Posterior cingulate gyrus (tissue), 11 donors: ENCODE measurements around the gene CACNA2D2.

Experiments
- DNase-seq, 10 donors: peaks; one replicate each; pipeline versions ENCODE4 v3.0.0 to v3.0.0-alpha.2; 2020 to 2021; ENCODE audit warnings: mixed read lengths in 3 of 10
- intact Hi-C: fragments of 100-400 bp; cut with DNase I; formaldehyde crosslinking; loops from one replicate; pipeline ENCODE4 v1.15.1; 2023

The CACNA2D2 gene

DNA sequence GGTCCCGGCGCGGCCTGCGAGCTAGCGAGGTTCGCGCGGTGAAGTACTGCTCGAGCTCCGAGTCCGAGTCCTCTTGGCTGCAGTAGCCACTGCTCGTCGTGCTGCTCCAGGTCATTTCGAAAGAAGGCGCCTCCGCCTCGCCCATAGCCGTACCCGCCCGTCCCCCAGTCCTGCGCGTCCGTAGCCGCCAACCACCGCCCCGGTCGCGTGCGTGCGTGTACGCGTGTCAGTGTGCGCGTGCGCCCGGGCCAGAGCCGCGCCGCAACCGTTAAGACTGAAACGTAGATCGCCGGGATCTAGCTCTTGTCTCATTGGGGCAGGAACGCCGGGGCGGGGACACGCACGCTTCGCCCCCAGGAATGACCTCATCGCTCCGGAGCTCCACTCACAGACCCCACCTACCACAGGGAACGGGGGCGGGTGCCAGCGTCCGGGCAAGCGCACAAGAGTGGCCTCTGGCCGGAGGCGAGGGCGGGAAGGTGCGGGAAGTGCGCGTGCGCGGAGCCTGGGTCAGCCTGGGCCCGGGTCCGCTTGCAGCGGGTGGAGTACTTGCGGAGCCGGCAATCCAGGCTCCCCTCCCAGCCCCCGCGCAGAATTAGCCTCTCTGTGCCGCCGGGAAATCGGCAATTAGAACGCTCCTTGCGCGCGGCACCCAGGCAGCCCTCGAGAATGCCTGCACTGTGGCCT lies 166.1 kb downstream of the CACNA2D2 start:
- DNase-seq, result peak; percentile 95 to 100 (median 99)
- intact Hi-C loops, result no loop called here

DNA sequence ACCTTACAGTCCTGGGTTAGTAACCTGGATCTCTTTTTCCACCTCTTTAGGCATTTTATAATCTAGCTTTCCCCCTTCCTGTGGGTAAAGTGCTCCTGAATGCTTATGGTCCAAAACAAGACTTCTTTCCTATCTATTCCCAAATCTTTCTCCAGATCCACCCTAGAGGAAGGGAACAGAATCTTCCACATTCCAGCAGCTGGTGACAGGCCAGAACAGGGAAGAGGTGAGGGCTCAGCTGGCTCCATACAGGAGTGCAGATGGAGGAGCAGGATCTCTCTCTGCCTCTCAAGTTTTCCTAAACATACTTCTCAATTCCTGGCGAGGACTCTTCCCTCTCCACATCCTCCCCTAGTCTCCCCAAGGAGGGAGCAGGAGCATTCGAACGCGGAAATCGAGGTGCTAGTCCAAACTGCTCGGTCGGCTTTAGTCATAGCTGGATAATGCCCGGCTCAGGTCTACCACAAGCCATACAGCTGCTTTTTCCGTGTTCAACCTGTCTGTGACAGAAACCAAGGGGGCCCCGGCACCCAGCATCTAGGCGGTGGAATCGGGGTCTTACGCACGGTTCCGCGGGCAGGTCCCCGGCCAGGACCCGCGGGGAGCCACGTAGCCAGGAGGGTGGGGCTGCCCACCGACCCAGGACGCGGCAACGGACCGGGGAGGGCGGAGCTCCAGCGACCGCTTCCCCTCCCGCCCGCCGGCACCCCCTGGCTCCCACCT lies 166.8 kb downstream of the CACNA2D2 start:
- DNase-seq, result peak in 1 of 10 donors; percentile 88
- intact Hi-C loops, result no loop called here

DNA sequence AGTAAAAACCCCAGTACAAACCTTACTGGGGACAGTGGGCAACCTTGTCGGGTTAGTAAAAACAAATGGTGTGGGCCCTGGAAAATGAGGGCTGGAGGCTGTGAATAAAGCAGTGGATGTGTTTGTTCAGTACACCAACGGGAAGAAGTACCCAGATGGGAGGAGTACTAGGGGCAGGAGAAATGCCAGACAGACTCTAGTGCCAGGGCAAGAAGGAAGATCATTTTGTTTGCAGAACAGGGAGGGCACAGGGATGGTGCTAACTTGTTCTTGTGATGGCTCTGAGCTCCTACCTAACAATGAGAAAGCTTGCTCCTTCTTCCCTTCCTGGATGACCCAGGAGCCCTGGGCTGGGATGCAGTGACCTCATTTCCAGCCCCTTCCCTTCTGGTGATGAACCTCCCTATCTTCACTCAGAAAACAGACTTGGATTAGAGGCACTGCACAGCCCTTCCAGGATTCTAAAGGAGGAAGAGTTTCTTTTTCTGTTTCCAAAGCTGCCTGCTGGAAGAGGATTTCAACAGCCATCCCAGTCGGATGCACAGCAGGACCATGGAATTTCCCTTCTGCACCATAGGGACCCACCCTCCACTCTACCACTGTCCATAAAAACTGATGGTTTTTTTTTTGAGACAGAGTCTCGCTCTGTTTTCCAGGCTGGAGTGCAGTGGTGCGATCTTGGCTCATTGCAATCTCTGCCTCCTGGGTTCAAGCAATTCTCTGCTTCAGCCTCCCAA lies 168.9 kb downstream of the CACNA2D2 start:
- intact Hi-C loops, result no loop called here
- DNase-seq, result no peak

DNA sequence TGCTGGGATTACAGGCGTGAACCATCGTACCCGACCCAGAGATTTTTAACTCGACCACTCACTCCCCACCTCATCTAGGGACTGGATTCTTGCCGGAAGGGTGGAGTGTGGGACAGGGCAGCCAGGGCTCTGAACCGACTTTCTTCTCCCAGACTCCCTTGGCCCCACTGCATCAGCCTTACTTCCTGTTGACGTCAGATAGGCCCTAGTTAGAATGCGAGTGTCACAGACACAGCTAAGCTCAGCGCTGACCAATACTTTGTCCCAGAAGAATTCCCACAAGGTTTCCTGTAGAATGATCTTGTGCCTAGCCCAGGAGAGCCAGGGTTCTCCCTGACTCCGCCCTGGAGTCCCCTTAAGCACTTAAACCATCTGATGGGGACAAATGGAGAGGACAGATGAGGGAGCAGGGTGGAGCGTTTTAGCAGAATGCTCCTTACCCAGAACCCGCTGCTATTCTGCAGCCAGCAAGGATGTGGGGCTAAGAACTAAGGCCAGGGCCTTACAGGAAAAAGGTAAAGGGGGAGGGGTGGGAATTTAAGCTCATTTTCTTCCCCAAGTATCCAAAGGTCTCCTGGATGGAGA lies 169.6 kb downstream of the CACNA2D2 start:
- intact Hi-C loops, result no loop called here
- no peak for DNase-seq

DNA sequence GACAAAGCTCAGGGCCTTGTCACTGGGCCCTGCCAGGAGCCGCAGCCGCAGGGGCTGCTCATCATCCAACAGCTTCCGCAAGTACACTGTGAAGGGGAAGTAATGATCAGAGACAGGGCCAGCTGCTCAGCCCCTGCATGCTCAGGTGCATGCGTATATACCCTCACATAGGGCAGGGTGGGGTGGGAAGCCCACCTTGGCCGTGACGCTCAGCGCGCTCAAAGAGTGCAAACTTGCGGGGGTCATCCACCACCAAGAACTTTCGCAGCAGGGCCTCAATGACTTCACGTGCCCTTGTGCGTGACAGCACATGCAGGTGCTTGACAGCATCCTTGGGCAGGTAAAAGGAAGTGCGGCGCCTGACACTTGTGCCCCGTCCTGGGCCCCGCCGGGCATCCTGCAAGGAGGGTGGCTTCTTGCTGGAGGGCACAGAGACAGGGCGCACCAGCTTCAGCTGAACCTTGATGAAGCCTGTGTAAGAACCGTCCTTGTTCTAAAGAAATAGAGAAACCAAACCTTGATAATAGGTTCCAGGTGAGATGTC lies 172.0 kb downstream of the CACNA2D2 start:
- no peak for DNase-seq
- intact Hi-C loops, result no loop called here

DNA sequence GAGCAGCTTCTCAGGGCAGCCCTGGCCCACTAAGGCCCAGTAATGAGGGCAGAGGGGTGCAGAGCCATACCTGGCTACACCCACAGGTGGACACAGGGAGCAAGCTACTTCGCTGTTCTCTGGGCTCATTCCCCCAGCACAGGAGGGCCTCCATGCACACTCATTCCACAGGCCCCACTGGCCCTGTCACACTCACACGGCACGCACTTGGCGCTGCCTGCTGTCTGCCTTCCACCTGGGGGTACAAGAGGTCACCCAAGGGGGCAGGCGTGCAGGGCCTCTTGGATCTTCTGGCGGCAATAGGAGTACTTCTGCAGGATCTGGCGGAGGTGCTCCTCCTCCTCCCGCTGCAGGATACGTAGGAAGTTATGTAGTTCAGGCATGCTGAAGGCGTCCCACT lies 173.1 kb downstream of the CACNA2D2 start:
- DNase-seq, result no peak
- intact Hi-C loops, result no loop called here

DNA sequence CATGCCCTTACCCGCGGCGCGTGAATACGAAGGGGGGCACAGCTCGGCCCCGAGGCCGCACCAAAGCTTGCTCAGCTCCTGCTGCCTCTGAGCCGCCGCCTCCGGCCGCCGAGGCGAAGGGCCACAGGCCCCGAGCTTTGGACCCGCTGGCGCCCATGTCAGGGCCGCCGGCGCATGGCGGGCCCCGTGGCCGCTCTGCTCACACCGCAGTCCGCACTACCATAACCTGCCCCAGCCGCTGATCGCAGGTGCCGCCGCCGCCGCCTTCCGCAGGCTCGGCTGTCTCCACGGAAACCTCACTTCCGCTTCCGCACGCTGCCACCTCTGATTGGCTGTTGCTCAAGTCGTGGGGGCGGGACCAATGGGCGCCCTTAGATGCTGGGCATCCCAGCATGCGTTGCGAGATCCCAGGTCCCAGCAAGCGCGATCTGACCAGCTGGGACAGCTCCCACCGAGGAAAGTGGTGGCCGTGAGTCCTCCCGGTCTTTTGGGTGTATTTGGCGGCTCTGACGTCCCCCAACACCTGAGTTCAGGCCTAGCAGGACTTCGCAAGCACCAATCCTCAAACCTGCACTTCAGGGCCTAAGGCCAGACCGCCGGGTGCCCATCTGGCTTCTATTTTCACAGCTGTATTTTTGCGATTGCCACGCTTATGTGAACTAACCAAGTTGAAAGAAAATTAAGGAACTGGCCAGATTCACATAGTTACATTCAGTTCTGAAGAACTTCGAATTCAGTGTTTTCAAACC lies 175.3 kb downstream of the CACNA2D2 start, which contains the start of gene TUSC2:
Gene TUSC2, minus strand, starts transcription at position 281 of the 749 bp plus-strand sequence. Its CDS starts 124 bp downstream, at position 157.
- peak; percentile 96 to 100 (median 98) for DNase-seq
- intact Hi-C loops, result loop anchor here (10.0 kb wide), 1 partner anchor 53 kb away; the partner anchor contains the start of gene LSMEM2

DNA sequence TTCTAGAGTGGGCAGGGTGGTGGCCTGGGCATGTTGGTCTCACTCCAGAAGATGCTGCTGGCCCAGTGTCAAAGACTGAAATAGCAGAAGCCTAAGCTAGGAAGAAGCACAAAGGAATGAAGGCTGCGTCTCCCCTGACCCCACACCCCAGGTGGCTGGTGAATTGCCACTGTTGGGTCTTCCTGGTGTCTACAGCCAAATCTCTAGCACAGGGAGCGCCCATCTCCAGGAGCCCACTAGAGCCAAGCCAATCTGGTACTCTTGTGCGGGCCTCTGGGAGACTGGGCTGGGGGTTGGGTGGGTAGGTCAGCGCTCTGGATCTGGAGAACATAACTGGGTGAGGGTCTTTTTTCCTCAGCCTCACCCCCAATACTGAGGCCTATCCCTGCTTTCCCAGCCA lies 176.3 kb downstream of the CACNA2D2 start:
- DNase-seq, result no peak
- intact Hi-C loops, result loop anchor here (10.0 kb wide), 1 partner anchor 52 kb away; the partner anchor contains the start of gene LSMEM2

DNA sequence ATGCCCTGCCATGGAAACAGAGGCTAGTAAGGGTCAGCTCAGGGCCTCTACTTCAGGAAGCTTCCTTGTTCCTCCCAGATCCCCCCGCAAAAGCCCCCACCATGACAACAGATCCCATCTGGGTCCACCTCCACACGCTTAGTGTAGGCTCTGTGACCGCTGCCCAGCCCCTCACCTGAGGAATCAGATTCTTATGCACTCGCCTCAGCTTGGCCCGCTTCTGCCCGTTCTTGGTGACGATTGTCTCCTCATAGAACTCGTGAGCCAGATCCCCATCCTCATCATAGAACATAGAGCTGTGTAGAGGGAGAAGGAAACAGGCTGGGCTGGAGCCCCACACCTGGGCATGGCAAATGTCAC lies 177.3 kb downstream of the CACNA2D2 start:
- intact Hi-C loops, result loop anchor here (10.0 kb wide), 1 partner anchor 51 kb away; the partner anchor contains the start of gene LSMEM2
- no peak for DNase-seq

DNA sequence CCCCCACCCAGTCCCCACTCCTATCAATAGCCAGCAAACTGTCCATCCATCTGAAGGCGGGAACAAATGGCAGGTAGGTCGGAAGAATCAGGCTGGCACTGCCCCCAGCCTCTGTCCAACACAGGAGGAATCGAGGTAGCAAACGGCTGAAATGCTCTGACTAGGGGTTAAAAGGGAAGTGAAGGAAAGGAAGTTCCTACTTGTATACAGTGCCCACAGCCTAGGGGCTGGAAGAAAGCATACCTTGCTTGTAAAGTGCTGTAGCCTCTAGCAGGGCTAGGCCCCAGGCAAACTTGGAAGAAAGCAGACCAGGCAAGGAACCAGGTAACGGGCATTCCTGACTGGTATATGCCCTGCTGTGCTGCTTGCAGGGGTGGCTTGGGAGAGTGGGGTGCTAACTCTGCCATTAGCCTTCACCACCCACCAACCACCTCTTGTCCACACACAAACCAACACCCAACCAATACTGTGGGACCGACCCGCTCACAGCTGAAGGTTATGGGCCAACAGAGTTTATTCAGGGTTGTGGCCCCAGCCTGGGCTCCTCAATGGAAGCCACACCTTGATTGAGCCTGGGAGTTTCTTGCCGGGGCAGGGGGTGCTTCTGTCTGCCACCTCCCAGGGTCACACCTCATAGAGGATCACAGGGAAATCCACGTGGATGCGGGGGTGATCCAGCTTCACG lies 177.8 kb downstream of the CACNA2D2 start:
- intact Hi-C loops, result loop anchor here (10.0 kb wide), 1 partner anchor 51 kb away; the partner anchor contains the start of gene LSMEM2
- no peak for DNase-seq

DNA sequence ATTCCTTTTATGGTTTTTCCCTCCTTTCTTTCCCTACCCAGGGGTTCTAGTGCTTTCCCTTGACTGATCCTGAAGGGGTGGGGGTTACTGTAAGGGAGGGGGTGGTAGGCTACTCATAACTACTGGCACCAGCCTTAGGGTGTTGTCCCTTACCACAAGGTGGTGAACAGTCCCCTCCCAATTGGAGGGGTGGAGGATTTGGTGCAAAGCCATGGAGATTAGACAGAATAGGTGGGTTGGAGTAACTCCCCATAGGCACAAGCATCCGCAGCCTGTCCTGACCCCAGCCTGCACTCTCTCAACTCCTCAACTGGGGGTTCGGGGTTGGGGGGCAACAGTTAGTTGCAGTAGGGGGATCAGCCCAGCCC lies 178.3 kb downstream of the CACNA2D2 start:
- intact Hi-C loops, result loop anchor here (10.0 kb wide), 1 partner anchor 50 kb away; the partner anchor contains the start of gene LSMEM2
- no peak for DNase-seq

DNA sequence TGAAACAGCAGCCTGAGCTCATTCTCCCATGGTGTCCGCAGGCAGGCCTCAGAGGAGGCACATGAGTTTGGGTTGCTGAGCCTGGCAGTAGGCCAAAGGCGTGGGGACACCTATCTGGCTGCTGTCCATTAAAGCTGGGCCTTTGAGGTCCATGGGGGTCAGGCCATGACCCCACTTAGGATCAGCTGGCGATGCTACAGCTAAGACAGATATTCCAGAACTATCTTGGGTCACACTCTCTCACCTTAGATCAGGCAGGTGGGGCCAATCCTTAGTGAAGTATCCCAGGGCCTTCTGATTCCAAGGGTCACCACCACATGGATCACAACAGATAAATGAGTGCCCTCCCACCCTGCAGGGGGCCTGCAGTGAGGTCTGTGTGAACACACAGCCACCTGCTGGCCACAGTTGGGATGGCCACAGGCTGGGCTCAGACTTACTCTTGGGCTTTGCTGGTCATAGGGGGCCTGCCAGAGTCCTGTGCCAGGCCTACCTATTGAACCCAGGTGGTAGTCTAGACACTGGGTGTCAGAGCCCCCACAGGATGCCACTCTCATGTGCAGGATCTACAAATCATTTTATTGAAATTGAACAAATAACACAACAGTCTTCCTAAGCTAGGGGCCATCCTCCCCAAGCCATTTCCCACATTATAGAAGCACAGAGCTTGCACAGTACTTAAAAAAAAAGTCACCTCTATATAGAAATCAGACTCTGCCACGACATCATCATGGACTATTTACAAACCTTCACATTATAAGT lies 178.9 kb downstream of the CACNA2D2 start:
- intact Hi-C loops, result loop anchor here (10.0 kb wide), 1 partner anchor 50 kb away; the partner anchor contains the start of gene LSMEM2
- peak; percentile 61 to 95 (median 73) for DNase-seq

DNA sequence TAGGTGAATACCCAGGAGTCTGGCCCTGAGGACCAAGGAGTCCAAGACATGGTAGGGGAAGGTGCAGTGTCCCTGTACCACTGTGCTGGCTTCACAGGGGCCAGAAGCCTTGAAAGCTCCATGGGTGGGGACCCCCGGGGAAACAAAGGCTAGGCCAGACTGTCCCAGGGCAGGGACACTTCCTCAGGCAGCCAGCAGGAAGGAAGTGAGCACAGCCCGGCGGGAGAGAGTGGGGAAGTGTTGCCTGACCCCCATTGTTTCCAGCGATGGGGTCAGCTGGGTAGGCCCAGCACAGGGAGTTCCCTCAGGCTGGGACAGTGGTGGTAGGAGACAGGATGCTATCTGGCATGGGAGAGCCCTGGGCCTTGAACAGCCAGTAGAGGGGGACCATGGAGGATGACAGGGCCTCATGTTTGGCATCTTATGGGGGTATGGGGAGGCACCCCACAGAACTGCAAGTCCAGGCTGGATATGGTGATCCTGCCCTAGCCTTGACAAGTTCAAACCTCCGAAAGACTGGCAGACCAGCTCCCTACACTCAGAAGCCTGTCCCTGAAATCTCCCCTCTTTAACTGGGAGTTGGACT lies 179.7 kb downstream of the CACNA2D2 start:
- intact Hi-C loops, result loop anchor here (10.0 kb wide), 1 partner anchor 49 kb away; the partner anchor contains the start of gene LSMEM2
- DNase-seq, result no peak

DNA sequence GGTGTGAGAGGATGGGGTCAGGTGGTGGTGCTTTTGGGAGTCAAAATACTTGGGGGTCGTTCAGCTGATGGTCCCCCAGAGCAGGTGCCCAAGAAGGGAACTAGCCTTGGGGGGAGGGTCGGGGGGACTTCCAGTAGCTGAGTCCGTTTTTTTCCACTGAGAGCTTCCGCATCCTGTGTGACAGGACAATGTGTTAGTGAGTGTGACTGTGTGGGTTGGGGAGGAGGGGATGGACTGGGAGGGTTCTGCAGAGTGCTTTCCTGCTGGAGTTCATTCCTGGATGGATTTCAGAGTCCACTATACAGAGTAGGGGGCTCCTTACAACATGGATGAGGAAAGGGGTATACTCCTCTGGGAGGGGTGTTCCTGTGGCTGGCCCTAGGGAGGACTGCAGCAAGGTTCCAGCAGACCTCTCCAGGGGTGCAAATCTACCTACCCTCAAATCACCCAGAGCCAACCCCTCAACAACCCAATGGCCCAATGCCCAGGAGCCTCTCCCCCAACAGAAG lies 180.3 kb downstream of the CACNA2D2 start:
- no peak for DNase-seq
- intact Hi-C loops, result loop anchor here (10.0 kb wide), 1 partner anchor 48 kb away; the partner anchor contains the start of gene LSMEM2

DNA sequence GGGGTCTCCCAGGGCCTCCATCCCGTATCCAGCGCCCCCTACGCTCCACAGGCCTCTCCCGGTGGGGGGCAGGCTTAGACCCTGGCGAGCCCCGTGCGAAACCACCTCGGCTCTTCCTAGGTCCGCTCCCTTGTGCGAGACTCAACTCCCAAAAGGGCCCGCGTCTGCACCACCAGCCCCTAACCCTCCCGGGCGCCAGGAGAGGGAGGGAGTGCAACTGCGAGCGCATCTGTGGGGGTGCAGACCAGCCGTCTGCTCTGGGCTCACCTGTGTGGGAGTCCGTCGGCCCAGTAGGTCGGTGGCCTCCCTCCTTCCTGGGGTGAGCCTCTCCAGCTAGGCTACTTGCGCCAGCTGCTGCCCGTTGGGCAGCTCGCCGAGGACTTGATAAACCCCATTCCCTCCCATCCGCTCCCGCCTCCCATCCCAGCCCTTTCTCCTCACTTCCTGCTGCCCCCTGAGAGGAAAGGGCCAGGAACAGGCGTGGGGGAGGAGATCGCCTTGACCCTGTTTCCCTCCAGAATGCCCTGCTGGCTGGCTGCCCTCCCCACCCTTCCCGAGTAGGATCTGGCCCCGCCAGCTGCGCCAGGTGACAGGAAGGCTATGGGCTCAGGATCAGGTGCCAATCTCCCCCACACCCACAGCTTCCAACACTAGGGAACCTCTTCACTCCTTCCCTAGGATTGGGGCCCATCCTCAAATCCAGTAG lies 180.9 kb downstream of the CACNA2D2 start, which contains the start of gene HYAL2:
Gene HYAL2, minus strand, starts transcription at position 360 of the 706 bp plus-strand sequence. CDS start 2,256 bp downstream, outside the sequence.
- no peak for DNase-seq
- intact Hi-C loops, result loop anchor here (10.0 kb wide), 1 partner anchor 48 kb away; the partner anchor contains the start of gene LSMEM2

DNA sequence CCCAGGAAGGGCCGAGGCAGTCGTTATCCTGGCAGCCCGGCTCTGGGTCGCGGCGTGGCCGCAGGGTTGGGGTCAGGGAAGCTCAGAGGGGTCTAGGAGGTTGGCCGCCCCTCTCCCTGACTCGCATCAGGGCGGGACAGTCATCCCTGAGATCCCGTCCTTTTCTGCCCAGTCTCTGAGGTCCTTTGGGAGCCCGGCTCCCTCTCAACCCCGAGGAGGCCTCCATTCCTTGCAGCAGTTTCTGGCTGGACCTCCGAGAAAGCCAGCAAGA lies 181.4 kb downstream of the CACNA2D2 start:
- intact Hi-C loops, result loop anchor here (10.0 kb wide), 1 partner anchor 47 kb away; the partner anchor contains the start of gene LSMEM2

More for the DNA sequence above, 181.4 kb downstream of the CACNA2D2 start:
- DNase-seq, result no peak
